Measurements from ENCODE around the gene PRTN3. TPM values are rescaled to one million over a fixed set of nuclear protein-coding genes. Genes with fewer than 3 reads are reported as not detected.
A peak's percentile ranks its signal among the peaks of the same experiment; 100 is the strongest.

PRTN3 gene
- total RNA-seq, 1 donor from 2014 or later = not detected

- intact Hi-C loops (cut with micrococcal nuclease) = no loop called here
- peak overlapping the region; percentile 77 for H3K4me3 ChIP-seq
These were observed 38.8 kb upstream of the PRTN3 start for GRCh38 chr19:801861-802497.

DNA sequence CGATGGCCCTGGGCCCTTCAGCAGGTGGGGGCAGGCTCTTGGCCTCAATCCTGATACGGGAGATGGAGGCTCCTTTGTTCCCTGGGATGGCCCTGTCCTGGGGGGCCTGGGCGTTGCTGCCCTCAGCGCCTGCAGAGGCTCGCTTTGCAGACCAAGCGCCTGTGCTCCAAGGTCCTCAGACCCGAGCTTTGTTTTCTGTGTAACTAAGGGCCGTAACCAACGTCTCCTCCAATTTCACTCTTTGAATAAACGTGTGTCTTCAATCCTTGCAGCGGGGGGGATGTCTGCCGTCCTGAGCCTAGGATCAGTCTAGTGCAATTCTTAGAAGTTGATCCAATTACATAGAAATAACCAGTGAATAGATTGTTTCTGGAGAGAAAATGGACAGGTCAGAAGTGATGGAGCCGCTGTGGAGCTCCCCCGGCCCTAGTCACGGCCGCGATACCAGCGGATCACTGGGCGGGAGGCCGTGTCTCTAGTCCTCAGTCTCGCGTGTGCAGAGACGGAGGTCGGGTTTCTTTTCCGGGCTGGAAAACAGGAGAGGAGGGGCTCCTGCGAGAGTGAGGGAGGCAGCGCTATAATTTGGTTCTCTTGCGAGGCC is 38.2 kb upstream of the PRTN3 start:
- Histone ChIP-seq H3K27ac (replicated peaks) (peak overlapping the region; percentile 100), H3K36me3 (peaks cover 54% of the 10 kb centered on the region), H3K27me3 (ENCODE audit: low read depth) (no peaks in the 10 kb centered on the region), H3K9me3 (replicated peaks) (no peaks in the 10 kb centered on the region), H3K4me1 (peaks cover 94% of the 10 kb centered on the region), H3K4me3 (peak overlapping the region; percentile 77)
- intact Hi-C loops (cut with micrococcal nuclease) = no loop called here
- TF ChIP-seq, protein P1, sequence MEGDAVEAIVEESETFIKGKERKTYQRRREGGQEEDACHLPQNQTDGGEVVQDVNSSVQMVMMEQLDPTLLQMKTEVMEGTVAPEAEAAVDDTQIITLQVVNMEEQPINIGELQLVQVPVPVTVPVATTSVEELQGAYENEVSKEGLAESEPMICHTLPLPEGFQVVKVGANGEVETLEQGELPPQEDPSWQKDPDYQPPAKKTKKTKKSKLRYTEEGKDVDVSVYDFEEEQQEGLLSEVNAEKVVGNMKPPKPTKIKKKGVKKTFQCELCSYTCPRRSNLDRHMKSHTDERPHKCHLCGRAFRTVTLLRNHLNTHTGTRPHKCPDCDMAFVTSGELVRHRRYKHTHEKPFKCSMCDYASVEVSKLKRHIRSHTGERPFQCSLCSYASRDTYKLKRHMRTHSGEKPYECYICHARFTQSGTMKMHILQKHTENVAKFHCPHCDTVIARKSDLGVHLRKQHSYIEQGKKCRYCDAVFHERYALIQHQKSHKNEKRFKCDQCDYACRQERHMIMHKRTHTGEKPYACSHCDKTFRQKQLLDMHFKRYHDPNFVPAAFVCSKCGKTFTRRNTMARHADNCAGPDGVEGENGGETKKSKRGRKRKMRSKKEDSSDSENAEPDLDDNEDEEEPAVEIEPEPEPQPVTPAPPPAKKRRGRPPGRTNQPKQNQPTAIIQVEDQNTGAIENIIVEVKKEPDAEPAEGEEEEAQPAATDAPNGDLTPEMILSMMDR (IDR thresholded peaks at IDR 0.05; ENCODE audit: borderline replicate concordance) = no peak
- no peak for DNase-seq

More at GRCh38 chr19:801861-802497, 38.8 kb upstream of the PRTN3 start:
- TF ChIP-seq, protein P1 (IDR thresholded peaks at IDR 0.05; ENCODE audit: borderline replicate concordance) = no peak
- Histone ChIP-seq H3K27ac (replicated peaks) (peak overlapping the region; percentile 100), H3K4me1 (peaks cover 91% of the 10 kb centered on the region), H3K9me3 (replicated peaks) (no peaks in the 10 kb centered on the region), H3K27me3 (ENCODE audit: low read depth) (no peaks in the 10 kb centered on the region), H3K36me3 (peaks cover 48% of the 10 kb centered on the region)
- no peak for DNase-seq

GRCh38 chr19:803099-803561 is 37.7 kb upstream of the PRTN3 start:
- H3K4me1 ChIP-seq = peaks cover 92% of the 10 kb centered on the region
- H3K4me3 ChIP-seq = peak overlapping the region; percentile 77
- DNase-seq = no peak
- no peaks in the 10 kb centered on the region for H3K9me3 ChIP-seq (replicated peaks)
- peak overlapping the region; percentile 100 for H3K27ac ChIP-seq (replicated peaks)
- TF ChIP-seq, protein P1 (IDR thresholded peaks at IDR 0.05; ENCODE audit: borderline replicate concordance) = no peak
- intact Hi-C loops (cut with micrococcal nuclease) = no loop called here
- H3K36me3 ChIP-seq = peaks cover 59% of the 10 kb centered on the region
- no peaks in the 10 kb centered on the region for H3K27me3 ChIP-seq (ENCODE audit: low read depth)

DNA sequence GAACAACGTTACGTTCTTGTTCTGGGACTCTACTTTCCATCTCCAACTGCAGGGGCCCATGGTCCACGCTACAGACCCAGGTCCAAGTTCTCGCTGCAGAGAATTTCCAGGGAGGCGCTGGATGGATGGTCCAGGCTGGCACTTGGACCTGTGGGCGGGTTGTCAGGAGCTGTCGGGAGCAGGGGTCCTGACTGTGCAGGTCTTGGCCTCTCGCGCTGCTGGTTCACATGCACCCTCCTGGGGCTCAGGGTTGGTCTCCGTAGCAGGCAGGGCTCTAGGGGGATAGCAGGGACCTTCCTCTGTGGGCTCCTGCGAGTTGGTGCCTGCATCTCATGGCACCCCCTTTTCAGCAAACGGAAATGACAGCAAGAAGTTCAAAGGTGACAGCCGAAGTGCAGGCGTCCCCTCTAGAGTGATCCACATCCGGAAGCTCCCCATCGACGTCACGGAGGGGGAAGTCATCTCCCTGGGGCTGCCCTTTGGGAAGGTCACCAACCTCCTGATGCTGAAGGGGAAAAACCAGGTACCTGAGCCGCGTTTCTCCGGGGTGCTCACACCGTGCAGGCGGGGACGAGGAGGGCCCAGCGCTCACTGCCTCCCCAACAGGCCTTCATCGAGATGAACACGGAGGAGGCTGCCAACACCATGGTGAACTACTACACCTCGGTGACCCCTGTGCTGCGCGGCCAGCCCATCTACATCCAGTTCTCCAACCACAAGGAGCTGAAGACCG is 36.9 kb upstream of the PRTN3 start:
- H3K36me3 ChIP-seq = peaks cover 66% of the 10 kb centered on the region
- no peaks in the 10 kb centered on the region for H3K27me3 ChIP-seq (ENCODE audit: low read depth)
- peak overlapping the region; percentile 100 for H3K27ac ChIP-seq (replicated peaks)
- peaks cover 84% of the 10 kb centered on the region for H3K4me1 ChIP-seq
- no peak for DNase-seq
- TF ChIP-seq, protein P1 (IDR thresholded peaks at IDR 0.05; ENCODE audit: borderline replicate concordance) = no peak
- peak overlapping the region; percentile 77 for H3K4me3 ChIP-seq
- intact Hi-C loops (cut with micrococcal nuclease) = no loop called here
- H3K9me3 ChIP-seq (replicated peaks) = no peaks in the 10 kb centered on the region

- Histone ChIP-seq H3K4me3 (no peak overlapping the region), H3K27ac (replicated peaks) (no peak overlapping the region)
- DNase-seq = no peak
These were observed 36.2 kb upstream of the PRTN3 start for GRCh38 chr19:804419-805165.

More at GRCh38 chr19:804419-805165, 36.2 kb upstream of the PRTN3 start:
- TF ChIP-seq, protein P1 (IDR thresholded peaks at IDR 0.05; ENCODE audit: borderline replicate concordance) = no peak
- no peaks in the 10 kb centered on the region for H3K27me3 ChIP-seq (ENCODE audit: low read depth)
- H3K9me3 ChIP-seq (replicated peaks) = no peaks in the 10 kb centered on the region
- H3K36me3 ChIP-seq = peaks cover 70% of the 10 kb centered on the region
- peaks cover 77% of the 10 kb centered on the region for H3K4me1 ChIP-seq
- intact Hi-C loops (cut with micrococcal nuclease) = no loop called here
